ENCODE results near the gene PRR3. TPM values are rescaled to one million over a fixed set of nuclear protein-coding genes. Genes with fewer than 3 reads are reported as not detected.

PRR3 gene
- polyA plus RNA-seq, 1 of the 3 experiments (the other 2 are of a cell fraction) = 21.2 TPM

DNA sequence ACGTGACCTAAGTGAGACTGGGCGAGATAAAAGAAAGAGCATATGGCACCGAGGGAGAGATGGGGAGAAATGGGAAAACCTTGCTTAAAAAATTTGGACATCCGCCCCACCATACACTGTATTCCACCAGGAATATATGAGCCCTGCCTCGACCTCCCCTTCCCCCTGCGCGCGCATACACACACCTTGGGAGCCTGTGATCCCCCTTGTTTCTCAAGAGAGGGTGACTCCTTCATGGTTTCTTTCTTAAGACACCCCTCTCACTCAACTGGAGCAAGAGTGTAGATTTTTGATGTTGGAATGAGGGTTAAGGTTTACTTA is 14.6 kb downstream of the PRR3 start:
- peak overlapping the region; percentile 95 for H3K9ac ChIP-seq
- WGBS (ENCODE audit: low lambda C conversion rate) = 0% methylated on average over 8 of the region's 8 CpGs
- H3K79me2 ChIP-seq (ENCODE audit: insufficient read depth) = peaks cover 55% of the 10 kb centered on the region

DNA sequence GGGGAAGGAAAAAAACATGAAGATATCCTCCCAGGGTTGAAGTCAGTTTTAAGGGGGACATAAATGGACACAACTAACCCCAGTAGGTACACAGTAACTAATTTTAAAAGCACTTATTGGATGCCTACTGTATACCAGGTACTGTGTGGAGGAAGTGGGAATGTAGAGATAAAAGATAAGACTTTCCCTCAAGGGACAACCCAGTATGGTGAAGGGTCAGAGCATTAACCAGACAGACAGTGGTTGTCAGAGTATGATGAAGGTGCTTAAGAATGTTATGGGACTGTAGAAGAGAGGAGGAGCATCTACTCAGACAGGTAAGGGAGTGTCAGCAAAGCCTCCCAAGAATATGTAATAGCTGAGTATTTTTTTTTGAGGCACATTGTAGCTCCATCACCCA is 15.1 kb downstream of the PRR3 start:
- Histone ChIP-seq H3K27me3 (ENCODE audit: insufficient read depth) (no peaks in the 10 kb centered on the region), H3K36me3 (replicated peaks in 1 of 2; ENCODE audit: control insufficient read depth in 1 of 2, insufficient read depth in 2 of 2, low read length in 1 of 2) (peaks cover 7 to 24% of the 10 kb centered on the region in 2 experiments), H3K9me2 (no peaks in the 10 kb centered on the region), H3K4me3 (ENCODE audit: low read depth in 2 of 2, low read length in 1 of 2) (peak overlapping the region; percentile 61 to 81), H3K4me2 (peak overlapping the region; percentile 97), H3K9me3 (no peaks in the 10 kb centered on the region), H3F3A (replicated peaks; ENCODE audit: insufficient read depth) (no peaks in the 10 kb centered on the region), H3K4me1 (ENCODE audit: control insufficient read depth in 1 of 2, insufficient read depth in 2 of 2, low read depth in 1 of 2, low read length in 1 of 2) (peaks cover 12 to 21% of the 10 kb centered on the region in 2 experiments; a peak in 3 of 4 replicates), H4K20me1 (ENCODE audit: insufficient read depth) (peaks cover 41% of the 10 kb centered on the region), H3K27ac (ENCODE audit: low read depth in 2 of 2, low read length in 1 of 2) (peak overlapping the region; percentile 95 to 97; a peak in 3 of 4 replicates), H3K79me2 (ENCODE audit: insufficient read depth) (peaks cover 59% of the 10 kb centered on the region), H3K9ac (peak overlapping the region; percentile 95), H2AFZ (ENCODE audit: low read depth) (no peak overlapping the region)
- DNase-seq = no peak
- ChIA-PET POLR2A (no interaction called here), CTCF (no interaction called here)
- TF ChIP-seq, protein P1, sequence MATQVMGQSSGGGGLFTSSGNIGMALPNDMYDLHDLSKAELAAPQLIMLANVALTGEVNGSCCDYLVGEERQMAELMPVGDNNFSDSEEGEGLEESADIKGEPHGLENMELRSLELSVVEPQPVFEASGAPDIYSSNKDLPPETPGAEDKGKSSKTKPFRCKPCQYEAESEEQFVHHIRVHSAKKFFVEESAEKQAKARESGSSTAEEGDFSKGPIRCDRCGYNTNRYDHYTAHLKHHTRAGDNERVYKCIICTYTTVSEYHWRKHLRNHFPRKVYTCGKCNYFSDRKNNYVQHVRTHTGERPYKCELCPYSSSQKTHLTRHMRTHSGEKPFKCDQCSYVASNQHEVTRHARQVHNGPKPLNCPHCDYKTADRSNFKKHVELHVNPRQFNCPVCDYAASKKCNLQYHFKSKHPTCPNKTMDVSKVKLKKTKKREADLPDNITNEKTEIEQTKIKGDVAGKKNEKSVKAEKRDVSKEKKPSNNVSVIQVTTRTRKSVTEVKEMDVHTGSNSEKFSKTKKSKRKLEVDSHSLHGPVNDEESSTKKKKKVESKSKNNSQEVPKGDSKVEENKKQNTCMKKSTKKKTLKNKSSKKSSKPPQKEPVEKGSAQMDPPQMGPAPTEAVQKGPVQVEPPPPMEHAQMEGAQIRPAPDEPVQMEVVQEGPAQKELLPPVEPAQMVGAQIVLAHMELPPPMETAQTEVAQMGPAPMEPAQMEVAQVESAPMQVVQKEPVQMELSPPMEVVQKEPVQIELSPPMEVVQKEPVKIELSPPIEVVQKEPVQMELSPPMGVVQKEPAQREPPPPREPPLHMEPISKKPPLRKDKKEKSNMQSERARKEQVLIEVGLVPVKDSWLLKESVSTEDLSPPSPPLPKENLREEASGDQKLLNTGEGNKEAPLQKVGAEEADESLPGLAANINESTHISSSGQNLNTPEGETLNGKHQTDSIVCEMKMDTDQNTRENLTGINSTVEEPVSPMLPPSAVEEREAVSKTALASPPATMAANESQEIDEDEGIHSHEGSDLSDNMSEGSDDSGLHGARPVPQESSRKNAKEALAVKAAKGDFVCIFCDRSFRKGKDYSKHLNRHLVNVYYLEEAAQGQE (IDR thresholded peaks at IDR 0.05; ENCODE audit: low read depth, low read length) = no peak
- no peak for TF ChIP-seq SMC3 (IDR thresholded peaks at IDR 0.05; ENCODE audit: low read depth, low read length)

More for the DNA sequence above, 14.6 kb downstream of the PRR3 start:
- no peak for DNase-seq
- H4K20me1 ChIP-seq (ENCODE audit: insufficient read depth) = peaks cover 41% of the 10 kb centered on the region
- TF ChIP-seq RCOR1 (IDR thresholded peaks at IDR 0.05; ENCODE audit: low read length) = no peak
- TF ChIP-seq, protein P2, sequence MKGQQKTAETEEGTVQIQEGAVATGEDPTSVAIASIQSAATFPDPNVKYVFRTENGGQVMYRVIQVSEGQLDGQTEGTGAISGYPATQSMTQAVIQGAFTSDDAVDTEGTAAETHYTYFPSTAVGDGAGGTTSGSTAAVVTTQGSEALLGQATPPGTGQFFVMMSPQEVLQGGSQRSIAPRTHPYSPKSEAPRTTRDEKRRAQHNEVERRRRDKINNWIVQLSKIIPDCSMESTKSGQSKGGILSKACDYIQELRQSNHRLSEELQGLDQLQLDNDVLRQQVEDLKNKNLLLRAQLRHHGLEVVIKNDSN (IDR thresholded peaks at IDR 0.05; ENCODE audit: borderline replicate concordance, low read depth) = no peak
- no peak for TF ChIP-seq TCF12 (IDR thresholded peaks at IDR 0.05)
- TF ChIP-seq POLR2AphosphoS5 (IDR thresholded peaks at IDR 0.05; ENCODE audit: low read depth, low read length) = no peak
- TF ChIP-seq, protein P3, sequence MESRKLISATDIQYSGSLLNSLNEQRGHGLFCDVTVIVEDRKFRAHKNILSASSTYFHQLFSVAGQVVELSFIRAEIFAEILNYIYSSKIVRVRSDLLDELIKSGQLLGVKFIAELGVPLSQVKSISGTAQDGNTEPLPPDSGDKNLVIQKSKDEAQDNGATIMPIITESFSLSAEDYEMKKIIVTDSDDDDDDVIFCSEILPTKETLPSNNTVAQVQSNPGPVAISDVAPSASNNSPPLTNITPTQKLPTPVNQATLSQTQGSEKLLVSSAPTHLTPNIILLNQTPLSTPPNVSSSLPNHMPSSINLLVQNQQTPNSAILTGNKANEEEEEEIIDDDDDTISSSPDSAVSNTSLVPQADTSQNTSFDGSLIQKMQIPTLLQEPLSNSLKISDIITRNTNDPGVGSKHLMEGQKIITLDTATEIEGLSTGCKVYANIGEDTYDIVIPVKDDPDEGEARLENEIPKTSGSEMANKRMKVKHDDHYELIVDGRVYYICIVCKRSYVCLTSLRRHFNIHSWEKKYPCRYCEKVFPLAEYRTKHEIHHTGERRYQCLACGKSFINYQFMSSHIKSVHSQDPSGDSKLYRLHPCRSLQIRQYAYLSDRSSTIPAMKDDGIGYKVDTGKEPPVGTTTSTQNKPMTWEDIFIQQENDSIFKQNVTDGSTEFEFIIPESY (IDR thresholded peaks at IDR 0.05; ENCODE audit: borderline replicate concordance, low read depth) = no peak
- peak overlapping the region; percentile 73 for H2AFZ ChIP-seq (ENCODE audit: low read depth)
- ChIA-PET CTCF (interaction anchor here (2.0 kb wide), 1 partner anchor 30 kb away, joined by 8 read pairs; no protein-coding TSS in a partner anchor), POLR2A (interaction anchor here (0.7 to 2.3 kb wide), 9 partner anchors 10 to 46 kb away, joined by 3 to 16 read pairs (median 6); partner anchors contain the start of genes MRPS18B, PPP1R10 and PRR3)
- H3K4me1 ChIP-seq (ENCODE audit: control insufficient read depth in 1 of 2, insufficient read depth in 2 of 2, low read depth in 1 of 2, low read length in 1 of 2) = peaks cover 12 to 21% of the 10 kb centered on the region in 2 experiments; a peak in 3 of 4 replicates
- no peaks in the 10 kb centered on the region for H3K9me3 ChIP-seq
- H3K27ac ChIP-seq (ENCODE audit: low read depth in 2 of 2, low read length in 1 of 2) = peak overlapping the region; percentile 95 to 97
- peak overlapping the region; percentile 61 to 81 for H3K4me3 ChIP-seq (ENCODE audit: low read depth in 2 of 2, low read length in 1 of 2)
- H3K27me3 ChIP-seq (ENCODE audit: insufficient read depth) = no peaks in the 10 kb centered on the region
- H3K36me3 ChIP-seq (replicated peaks in 1 of 2; ENCODE audit: control insufficient read depth in 1 of 2, insufficient read depth in 2 of 2, low read length in 1 of 2) = peaks cover 3 to 19% of the 10 kb centered on the region in 2 experiments
- peak overlapping the region; percentile 97 for H3K4me2 ChIP-seq
- no peaks in the 10 kb centered on the region for H3K9me2 ChIP-seq
- no peaks in the 10 kb centered on the region for H3F3A ChIP-seq (replicated peaks; ENCODE audit: insufficient read depth)
